Measurements from ENCODE around the gene SLC26A1.
"Not testable (repeated sequence)": the region's sequence is repeated elsewhere in the genome, so short reads cannot be mapped to it uniquely, and the experiment has no call there.

- TF ChIP-seq EP300, CTCF, POLR2A (IDR thresholded peaks at IDR 0.05): not testable (repeated sequence)
These were observed 6.1 kb upstream of the SLC26A1 start for GRCh38 chr4:999240-999863.
